Activated CD4-positive, alpha-beta T cell treated with anti-CD3 and anti-CD28 coated beads, Interleukin-2, amount 50 U/mL, for 48 hours (primary cell): ENCODE measurements around the gene MOK.
"Not testable (repeated sequence)": the region's sequence is repeated elsewhere in the genome, so short reads cannot be mapped to it uniquely, and the experiment has no call there.

Experiments used
- DNase-seq, 2 experiments: peaks; one replicate each; pipeline ENCODE4 v3.0.0-alpha.2; 2020

Gene MOK, protein sequence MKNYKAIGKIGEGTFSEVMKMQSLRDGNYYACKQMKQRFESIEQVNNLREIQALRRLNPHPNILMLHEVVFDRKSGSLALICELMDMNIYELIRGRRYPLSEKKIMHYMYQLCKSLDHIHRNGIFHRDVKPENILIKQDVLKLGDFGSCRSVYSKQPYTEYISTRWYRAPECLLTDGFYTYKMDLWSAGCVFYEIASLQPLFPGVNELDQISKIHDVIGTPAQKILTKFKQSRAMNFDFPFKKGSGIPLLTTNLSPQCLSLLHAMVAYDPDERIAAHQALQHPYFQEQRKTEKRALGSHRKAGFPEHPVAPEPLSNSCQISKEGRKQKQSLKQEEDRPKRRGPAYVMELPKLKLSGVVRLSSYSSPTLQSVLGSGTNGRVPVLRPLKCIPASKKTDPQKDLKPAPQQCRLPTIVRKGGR

GRCh38 chr14:102304611-102305506 is at the start of gene MOK:
TSS of gene MOK (minus strand) at chr14:102305164. CDS start at chr14:102304968, 196 bp downstream.
- peak; percentile 95 to 96 for DNase-seq

GRCh38 chr14:102353126-102353619 is 48.2 kb upstream of the MOK start:
- no peak for DNase-seq

DNA sequence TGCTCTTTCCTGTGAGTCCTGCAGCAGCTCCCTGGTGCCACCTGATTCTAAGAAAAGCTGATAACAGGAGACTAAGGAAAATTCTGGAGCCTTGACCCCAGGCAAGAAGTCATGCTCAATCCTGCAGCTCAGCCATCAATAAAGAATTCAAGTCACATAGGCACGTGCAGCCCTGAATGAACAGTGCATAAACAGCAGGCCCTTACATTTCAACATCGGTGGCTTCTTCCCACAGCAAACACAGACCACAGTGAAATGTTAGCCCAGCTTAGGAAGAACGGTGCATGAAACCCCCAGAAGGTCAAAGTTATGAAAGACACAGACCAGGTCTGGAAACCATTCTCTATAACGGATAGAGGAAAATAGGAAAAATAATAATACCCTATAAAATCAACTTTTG is 47.2 kb upstream of the MOK start:
- no peak for DNase-seq

- not testable (repeated sequence) for DNase-seq
Measured at GRCh38 chr14:102351593-102351992, 46.6 kb upstream of the MOK start.

DNA sequence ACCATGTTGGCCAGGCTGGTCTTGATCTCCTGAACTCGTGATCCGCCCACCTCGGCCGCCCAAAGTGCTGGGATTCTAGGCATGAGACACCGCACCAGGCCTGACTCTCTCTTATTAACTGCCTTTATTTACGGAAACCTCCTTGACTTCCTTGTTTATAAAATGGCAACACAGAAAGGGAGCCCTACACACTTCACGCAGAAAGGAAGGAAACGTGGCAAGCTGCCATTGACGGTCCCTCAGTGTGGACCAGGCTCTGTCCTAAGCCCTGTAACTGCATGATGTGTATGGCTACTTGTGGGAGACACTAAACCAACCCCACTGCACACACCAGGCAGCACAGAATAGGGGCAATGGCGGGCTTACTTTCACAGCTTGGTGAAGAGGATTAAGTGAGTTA is 46.1 kb upstream of the MOK start:
- no peak for DNase-seq

DNA sequence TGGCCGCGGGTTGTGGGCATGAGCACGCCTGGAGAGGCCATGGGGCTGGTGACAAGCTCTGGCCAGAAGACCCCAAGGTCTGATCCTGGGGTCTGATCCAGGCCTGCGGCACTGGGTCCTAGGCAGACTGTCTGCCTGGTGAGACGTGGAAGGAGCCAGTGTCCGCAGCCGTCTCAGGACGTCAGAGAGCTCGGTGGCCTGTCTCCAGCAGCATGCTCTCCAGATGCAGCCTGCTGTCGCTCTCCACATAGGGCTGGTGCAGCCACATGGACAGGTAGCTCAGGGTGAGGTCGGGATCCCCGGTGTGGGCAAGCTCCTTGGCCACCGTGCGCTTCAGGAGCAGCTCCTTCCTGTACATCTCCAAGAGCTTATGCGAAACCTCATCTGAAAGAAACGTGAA is 43.4 kb upstream of the MOK start:
- no peak for DNase-seq

- no peak for DNase-seq
Measured at GRCh38 chr14:102346645-102347044, 41.7 kb upstream of the MOK start.

GRCh38 chr14:102345232-102345631 is 40.3 kb upstream of the MOK start:
- no peak for DNase-seq

GRCh38 chr14:102344485-102344884 is 39.5 kb upstream of the MOK start:
- no peak for DNase-seq

- DNase-seq = no peak
Measured at GRCh38 chr14:102344084-102344483, 39.1 kb upstream of the MOK start.

DNA sequence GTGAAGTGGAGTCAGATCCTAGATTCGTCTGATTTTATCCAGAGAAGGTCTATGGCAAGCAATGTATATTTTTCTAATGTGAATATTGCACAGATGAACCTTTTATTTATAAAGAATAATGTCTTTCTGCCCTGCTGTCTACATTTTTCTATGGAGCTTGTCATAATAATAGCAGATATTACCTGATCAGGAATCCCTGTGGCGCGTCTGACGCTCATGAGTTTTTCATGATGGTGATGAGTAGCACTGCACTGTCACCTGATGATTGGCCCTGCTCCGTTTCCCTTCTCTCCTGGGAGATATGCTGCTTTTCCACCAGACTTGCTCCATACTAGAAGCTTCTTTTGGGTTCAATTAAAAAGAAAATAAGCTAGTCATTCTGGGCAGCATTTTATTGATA is 37.3 kb upstream of the MOK start:
- no peak for DNase-seq

- DNase-seq = no peak
Measured at GRCh38 chr14:102341566-102341965, 36.6 kb upstream of the MOK start.

- no peak for DNase-seq
Measured at GRCh38 chr14:102338724-102339123, 33.8 kb upstream of the MOK start.

- DNase-seq = no peak
Measured at GRCh38 chr14:102335163-102335562, 30.2 kb upstream of the MOK start.

DNA sequence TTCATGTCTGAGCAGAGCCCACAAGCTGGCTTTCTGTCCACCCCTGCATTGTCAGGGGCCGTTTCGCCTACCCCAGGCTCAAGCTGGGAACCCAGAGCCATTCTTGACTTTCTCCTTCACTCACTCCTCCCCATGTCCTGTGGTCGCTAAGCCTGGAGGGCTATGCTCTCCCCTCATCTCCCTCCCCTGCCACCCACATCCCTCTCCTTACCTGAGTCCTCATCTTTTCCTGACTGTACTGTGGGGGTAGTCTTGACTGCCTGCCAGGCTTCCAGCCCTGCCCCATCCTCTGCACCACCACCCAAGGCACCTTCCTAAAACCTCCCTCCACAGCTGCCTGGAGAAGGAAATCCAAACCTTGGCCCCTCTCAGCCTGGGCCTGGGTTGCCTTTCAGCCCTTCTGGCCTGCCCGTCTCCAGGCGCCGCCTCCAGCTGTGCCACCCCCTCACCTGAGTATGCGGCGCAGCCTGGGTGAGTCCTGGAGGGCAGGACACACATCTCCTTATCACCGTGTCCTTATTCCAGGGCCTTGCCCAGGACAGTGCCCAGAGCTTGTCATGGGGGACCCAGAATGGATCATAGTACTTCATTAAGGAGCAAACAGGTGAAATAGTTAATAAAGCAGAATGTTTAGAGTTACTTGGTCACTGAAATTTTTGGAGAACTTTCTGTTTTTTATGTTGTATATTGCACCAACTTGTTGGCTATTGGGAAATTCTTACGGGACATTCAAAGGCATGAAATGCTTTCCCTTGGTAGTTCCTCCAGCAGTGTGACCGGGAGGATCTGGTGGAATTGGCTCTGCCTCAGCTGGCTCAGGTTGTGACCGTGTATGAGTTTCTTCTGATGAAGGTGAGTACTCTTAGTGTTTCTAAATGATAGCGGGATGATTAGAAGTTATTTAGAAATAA is 29.1 kb upstream of the MOK start:
- DNase-seq = no peak

DNA sequence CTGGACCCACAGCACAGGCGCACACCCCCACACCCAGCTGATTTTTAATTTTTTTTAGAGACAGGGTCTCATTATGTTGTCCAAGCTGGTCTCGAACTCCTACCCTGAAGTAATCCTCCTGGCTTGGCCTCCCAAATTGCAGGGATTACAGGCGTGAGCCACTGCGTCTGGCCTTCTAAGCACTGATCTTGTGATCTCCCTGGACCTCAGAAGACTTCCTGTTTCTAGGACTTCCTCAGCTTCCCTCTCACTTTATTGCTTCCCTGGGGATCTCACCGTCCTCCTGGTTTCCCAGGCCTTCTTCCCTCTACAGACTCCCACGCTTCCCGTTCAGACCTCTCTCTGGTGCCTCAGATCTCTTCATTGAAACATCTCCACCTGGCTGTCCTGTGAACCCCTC is 28.4 kb upstream of the MOK start:
- DNase-seq = no peak

DNA sequence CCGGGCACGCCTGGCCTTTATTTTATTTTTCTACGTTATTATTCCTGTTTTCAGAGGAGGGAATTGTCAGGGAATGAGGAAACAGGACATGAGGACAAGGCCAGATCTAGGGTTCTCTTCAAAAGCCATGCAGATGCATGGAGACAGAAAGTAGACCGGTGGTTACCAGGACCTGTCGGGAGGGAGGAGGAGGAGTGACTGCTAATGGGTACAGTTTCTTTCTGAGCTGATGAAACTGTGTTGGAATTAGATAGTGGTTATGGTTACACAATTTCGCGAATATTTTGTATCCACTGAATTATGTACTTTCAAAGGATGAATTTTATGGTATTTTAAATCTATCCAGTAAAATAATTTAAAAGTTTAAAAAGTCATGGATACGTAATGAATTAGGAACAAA is 25.8 kb upstream of the MOK start:
- DNase-seq = no peak

- DNase-seq = not testable (repeated sequence)
Measured at GRCh38 chr14:102329381-102329780, 24.4 kb upstream of the MOK start.

GRCh38 chr14:102326583-102326982 is 21.6 kb upstream of the MOK start:
- DNase-seq = no peak

DNA sequence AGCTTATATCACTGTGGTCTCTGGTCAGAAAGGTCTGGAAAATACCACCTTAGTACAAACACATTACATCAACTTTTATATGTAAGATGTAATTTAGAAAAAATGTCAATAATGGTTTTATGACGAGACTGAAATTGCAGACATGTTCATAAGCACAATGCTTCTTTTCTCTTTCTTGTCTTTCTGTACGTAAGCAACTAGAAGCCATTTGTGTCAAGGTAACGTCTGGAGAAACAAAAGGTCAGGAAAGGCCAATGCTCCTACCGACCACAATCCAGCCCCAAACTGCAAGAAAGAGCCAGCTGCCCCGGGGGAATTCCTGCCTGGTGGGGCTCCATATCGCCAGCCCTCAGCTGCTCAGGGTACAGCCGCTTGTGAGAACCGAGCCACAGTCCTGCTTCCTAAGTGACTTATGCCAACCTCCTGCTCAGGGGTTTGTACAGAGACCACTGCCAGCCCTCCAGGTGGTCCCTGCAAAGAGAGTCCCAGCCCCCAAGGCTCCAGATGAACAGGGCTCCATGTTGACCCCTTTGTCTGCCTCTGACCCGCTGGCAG is 20.9 kb upstream of the MOK start:
- no peak for DNase-seq

- DNase-seq = peak; percentile 28 to 34
Measured at GRCh38 chr14:102323102-102323501, 18.1 kb upstream of the MOK start.
